GM12891 (cell line): ENCODE results near the gene LANCL3.

ENCODE experiments used
- POLR2A ChIP-seq: IDR thresholded peaks from 2 replicates; pipeline ENCODE4 v1.6.1; 2011; ENCODE audit warnings: low read depth, low read length, control low read depth
- TAF1 ChIP-seq: IDR thresholded peaks from 2 replicates; pipeline ENCODE4 v1.6.1; 2011; ENCODE audit warnings: low read depth, low read length, control low read depth

- TF ChIP-seq TAF1 (no peak), POLR2A (no peak)
Observed at GRCh38 chrX:37578045-37578444, 6.6 kb downstream of the LANCL3 start.
